HG03039 (cell line): ENCODE results near the gene STEAP4.

ENCODE experiments used
- ATAC-seq: cut with Tn5 transposase; IDR thresholded peaks from one replicate; pipeline ENCODE4 v1.9.1; 2021; ENCODE audit warnings: mild to moderate bottlenecking, moderate library complexity; ENCODE audit not compliant: unreplicated experiment

Gene STEAP4

DNA sequence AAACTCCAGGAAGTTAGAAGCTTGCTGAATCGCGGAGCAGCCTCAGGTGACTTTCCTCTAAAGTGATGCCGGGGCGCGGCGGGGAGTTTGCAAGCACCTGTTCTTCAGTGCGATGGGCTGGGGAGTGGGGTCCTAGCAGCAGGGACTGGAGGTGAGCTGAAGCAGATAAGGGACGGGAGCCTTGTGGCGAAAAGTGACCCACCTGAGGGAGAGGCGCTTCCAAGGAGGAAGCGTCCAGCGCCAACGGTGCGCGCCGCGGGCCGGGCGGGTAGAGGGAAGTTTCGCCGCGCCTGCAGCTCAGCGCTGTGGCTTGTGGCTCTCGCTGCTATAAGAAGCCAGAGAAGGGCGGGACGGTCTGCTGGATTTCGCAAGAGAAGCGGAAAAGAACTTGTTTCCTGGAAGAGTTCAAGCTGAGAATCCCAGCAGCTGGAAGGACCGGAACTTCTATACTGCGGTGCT lies at the start of gene STEAP4:
Gene STEAP4, minus strand, starts transcription at position 305 of the 459 bp plus-strand sequence. CDS start 22,625 bp downstream, outside the sequence.
- ATAC-seq: no peak

- ATAC-seq: no peak
Observed at GRCh38 chr7:88355011-88355410, 48.3 kb upstream of the STEAP4 start.

DNA sequence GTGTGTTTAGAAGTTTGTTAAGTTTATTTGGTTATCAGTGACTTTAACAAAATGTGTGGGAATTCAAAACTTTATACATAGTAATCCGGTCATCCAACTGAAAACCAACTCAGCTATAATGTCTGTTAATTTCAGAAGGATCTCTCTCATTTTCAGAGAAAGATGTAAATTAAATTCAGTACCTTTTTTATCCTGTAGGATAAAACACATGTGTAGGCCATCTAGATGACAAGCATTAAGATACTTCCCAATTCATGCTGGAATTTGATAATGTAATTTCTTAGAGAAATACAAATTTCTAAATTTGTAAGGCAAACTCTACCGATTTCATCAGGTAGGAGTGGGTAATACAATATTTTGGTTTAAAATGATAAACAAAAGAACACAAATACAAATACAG lies 43.4 kb upstream of the STEAP4 start:
- ATAC-seq: no peak

- no peak for ATAC-seq
Observed at GRCh38 chr7:88347517-88347916, 40.8 kb upstream of the STEAP4 start.

GRCh38 chr7:88347090-88347489 lies 40.4 kb upstream of the STEAP4 start:
- ATAC-seq: peak; percentile 48

DNA sequence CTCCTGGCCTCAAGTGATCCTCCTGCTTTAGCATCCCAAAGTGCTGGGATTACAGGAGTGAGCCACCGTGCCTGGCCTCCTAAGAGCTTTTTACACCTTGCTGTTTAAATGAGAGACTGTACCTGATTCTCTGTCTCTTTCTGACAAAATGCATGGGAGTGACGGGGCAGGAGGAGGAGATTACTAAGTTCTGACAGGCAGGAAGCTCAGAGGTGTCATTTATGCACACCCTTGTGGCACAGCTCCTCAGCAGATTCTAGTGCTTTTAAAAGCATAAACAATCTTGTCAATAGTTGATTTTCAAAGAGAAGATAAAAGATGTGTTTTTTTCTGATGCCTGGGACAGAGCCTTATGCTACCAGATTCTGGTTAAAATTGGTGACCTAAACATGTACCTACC lies 39.7 kb upstream of the STEAP4 start:
- no peak for ATAC-seq

DNA sequence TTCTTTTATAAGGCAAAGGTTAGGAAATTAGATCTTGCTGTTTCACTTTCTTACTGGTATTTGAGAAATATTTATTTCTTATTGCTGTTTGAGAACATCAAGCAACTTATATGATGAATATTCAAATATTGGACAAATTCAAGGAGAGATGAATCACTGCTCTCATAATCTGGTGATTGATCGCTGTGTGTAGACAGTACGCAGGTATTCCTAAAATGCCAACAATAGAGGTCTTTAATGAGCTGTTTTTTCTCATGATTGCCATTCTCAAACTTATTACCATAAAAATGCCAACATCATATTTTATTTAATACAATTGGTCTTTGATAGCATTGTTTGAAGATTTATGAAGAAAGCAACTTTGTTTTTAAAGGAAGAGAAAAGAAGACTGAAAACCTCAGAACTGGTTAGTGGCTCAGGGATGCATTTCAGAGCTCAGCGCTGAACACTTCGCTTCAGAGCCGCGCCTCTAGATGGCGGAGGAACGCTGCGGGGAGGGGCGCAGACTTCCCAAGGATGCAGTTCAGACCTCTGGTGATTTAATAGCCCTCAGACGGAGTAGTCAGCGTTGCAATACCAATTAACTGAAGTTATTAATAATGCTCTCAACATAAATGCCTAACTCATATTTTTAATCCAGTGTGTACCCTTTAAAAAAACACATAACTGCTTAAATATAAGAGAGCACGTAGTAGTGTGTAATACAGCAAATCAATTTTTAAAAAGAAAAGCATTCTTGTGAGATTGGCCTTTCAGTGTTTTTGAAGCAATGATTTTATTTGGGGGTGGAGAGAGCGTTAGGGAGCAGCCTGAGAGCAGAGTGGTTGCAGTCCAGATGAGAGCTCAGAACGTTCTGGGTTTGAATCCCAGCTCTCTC lies 38.5 kb upstream of the STEAP4 start:
- ATAC-seq: no peak

GRCh38 chr7:88344271-88344670 lies 37.6 kb upstream of the STEAP4 start:
- no peak for ATAC-seq

DNA sequence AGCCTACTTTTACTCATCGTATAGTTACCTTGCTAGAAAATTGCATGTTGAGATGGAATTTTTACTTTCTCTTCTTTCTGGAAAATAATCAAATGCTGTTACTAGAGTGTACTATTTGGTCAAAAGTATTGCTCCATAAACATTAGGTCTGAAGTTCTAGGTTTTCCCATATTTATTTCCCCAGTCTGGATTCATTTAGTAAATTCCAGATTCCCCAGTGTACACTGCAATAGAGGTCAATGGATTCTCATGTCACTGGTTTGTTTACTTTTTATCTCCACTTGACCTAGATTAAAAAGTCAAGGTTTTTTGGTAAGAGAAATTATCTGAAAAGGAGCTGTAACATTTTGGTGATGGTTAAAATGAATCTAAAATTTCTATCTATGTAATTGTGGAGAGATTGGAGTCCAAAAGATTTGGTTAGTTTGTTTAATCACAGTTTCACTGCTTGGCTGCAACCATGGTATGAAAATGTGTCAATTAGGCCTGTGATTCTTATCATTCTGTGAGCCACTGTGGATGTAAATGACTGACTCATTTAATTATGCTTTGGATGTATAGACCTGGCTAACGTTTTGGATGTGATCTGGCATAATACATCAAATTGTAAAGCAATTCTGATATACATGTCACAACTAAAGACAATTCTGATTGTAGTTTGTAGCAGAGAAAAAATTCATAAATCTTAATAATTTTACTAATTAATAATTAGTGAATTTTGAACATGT lies 32.7 kb upstream of the STEAP4 start:
- ATAC-seq: no peak

GRCh38 chr7:88338503-88338902 lies 31.8 kb upstream of the STEAP4 start:
- ATAC-seq: no peak

DNA sequence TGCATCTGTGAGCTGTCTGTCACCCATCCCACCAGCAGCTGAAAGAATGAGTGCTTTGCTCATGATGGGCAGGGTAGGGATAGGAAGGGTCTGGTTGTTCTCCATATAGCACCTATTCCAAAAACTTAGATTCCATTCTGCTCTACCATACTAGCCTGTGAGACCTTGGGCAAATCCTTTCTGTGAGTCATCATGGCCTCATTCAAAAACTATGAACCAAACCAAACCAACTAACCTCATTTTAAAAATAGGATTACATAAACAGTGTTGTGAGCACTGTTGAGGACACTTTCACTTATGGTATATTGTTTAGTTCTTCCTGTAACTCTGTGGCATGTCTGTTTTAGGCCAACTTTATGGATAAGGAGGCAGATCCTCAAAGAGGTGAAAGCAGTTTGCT lies 30.9 kb upstream of the STEAP4 start:
- no peak for ATAC-seq

- ATAC-seq: no peak
Observed at GRCh38 chr7:88331322-88331721, 24.6 kb upstream of the STEAP4 start.

DNA sequence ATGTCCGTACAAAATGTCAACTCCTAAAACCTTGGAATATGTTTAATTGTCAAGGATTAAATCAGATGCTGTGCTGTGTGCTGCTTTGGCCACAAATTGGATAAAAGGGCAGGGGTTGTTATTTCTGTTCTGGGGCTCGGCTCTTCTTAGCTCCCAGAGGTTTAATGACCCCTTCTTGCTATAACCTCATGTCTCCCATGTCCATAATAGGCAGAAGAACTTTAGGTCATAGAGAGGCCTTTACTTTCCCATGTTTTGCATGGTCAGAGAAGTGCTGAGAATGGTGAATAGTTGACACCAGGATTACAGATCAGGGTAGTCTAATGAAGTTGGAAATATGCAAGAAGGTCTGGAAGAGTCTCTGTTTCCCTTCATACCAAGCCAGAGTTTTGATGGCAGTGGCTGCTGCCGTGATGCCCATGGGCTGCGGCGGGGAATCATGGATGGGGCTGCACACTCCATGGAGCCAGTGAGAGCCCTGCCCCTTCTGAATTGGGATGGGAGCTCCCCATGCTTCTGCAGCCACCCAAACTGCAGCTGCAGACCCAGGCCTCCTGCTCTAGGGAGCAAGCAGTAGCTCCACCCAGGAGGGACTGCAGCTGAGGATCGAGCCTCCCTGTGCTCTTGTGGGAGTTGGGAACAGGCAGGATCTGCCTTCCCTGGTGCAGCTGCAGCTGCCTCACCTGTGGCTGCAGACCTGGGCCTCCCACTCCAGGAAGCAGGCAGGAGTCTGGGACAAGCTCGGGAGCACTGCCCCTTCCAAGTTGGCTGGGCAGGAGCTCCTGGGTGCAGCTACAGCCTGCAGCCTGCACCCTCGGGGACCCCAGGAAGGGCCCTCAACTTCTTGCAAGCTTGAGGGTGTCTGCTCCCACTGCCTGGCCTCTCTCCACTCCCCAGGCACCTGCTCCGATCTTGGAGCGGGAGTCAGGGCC lies 23.1 kb upstream of the STEAP4 start:
- no peak for ATAC-seq

- ATAC-seq: no peak
Observed at GRCh38 chr7:88328787-88329186, 22.1 kb upstream of the STEAP4 start.

DNA sequence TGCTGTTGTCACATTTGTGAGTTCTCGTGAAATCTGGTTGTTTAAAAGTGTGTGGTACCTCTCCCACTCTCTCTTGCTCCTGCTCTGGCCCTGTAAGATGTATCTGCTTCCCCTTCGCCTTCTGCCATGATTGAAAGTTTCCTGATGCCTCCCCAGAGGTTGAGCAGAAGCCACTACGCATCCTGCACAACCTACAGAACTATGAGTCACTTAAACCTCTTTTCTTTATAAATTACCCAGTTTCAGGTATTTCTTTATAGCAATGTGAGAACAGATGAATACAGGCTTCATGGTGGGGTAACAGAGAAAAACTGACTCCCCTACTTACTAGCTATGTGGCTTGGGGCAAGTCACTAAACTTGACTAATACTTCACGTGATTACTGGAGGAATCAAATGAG lies 18.0 kb upstream of the STEAP4 start:
- no peak for ATAC-seq

DNA sequence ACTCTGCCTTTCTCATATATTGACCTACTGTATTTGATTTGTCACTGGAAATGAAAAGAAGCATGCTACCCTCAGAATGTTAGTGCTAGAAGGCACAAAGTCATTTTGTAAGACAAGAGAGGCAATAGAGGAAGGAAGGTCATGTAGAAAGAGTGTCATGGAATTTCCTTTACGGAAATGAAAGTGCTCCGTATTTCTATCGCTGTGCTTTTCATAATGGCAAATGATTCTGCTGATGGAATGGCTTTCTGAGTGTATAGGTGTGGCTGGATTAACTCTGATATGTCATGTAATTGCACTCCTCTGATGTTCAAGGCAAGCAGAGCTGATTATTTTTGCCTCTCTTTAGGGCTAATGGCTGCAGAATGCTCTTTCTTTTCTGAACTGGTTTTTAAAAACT lies 15.5 kb upstream of the STEAP4 start:
- no peak for ATAC-seq

GRCh38 chr7:88321694-88322093 lies 15.0 kb upstream of the STEAP4 start:
- no peak for ATAC-seq

GRCh38 chr7:88318196-88318595 lies 11.5 kb upstream of the STEAP4 start:
- ATAC-seq: no peak

DNA sequence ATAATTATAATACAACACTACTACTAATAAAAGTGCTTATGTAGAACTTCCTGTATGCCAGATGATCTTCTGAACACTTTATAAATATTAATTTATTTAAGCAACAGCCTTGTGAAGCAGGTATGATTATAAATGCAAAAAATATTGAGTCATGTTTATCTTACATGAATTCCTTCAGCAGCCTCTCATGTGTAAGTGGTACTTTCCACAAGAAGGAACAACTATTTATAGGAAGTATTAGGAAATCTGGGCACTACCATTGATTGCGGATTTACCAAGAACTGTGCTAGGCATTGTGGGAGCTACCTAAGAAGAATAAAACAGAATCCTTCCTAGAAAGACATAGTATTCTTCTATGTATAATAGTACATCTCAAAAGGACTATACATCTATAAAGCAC lies 10.7 kb upstream of the STEAP4 start:
- ATAC-seq: no peak

DNA sequence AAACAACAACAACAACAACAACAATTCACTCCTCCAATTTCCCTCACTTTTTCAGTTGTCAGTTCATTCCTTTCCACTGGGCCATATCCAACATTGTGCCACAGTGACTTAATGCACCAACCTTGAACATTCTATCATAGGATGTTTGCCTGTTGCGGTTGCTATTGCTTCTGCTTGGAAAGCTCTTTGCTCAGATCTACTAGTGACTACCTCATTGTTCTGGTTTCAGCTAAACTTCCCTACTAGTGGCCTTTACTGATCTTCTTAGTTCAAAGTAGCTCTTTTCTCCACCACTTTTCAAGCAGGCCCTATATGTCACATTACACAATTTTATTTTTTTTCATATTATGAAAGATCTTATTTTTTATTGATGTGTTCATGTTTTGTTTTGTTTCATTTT lies 9.8 kb upstream of the STEAP4 start:
- no peak for ATAC-seq

GRCh38 chr7:88315522-88315921 lies 8.8 kb upstream of the STEAP4 start:
- no peak for ATAC-seq
